ENCODE results near the gene SLC35G1. TPM values are rescaled to one million over a fixed set of nuclear protein-coding genes. Genes with fewer than 3 reads are reported as not detected.
A peak's percentile ranks its signal among the peaks of the same experiment; 100 is the strongest.

The SLC35G1 gene
- total and polyA plus RNA-seq, 5 donors = 3.8 to 6.3 (median 4.9) TPM

DNA sequence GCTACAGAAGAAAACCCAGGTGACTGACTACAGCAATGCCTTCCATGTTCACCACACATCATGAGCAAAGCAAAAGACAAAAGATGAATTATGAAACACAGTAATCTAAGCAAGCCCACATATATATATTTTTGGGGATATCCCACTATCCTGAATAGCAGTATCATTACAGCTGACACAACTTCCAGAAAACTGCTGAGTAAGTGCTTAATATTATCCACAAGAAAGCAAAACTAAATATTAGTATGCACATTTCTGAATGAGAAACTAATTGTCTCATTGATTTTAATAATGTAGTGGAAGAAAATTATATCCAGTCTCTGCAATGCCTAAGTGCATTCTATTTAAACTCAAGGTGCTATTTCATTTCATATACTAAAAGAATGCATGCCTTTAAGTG, 14.5 kb upstream of the SLC35G1 start:
- Histone ChIP-seq H3K27ac (ENCODE audit: low read length) (no peak overlapping the region), H3K4me1 (ENCODE audit: control insufficient read depth, insufficient read depth, low read length) (no peaks in the 10 kb centered on the region), H3K4me3 (ENCODE audit: low read length) (no peak overlapping the region), H3K9me3 (ENCODE audit: control insufficient read depth, low read length) (no peaks in the 10 kb centered on the region), H3K27me3 (ENCODE audit: control insufficient read depth, insufficient read depth) (no peaks in the 10 kb centered on the region)
- ATAC-seq (no peak), DNase-seq (no peak)
- intact Hi-C loops (cut with DNase I) = no loop called here

DNA sequence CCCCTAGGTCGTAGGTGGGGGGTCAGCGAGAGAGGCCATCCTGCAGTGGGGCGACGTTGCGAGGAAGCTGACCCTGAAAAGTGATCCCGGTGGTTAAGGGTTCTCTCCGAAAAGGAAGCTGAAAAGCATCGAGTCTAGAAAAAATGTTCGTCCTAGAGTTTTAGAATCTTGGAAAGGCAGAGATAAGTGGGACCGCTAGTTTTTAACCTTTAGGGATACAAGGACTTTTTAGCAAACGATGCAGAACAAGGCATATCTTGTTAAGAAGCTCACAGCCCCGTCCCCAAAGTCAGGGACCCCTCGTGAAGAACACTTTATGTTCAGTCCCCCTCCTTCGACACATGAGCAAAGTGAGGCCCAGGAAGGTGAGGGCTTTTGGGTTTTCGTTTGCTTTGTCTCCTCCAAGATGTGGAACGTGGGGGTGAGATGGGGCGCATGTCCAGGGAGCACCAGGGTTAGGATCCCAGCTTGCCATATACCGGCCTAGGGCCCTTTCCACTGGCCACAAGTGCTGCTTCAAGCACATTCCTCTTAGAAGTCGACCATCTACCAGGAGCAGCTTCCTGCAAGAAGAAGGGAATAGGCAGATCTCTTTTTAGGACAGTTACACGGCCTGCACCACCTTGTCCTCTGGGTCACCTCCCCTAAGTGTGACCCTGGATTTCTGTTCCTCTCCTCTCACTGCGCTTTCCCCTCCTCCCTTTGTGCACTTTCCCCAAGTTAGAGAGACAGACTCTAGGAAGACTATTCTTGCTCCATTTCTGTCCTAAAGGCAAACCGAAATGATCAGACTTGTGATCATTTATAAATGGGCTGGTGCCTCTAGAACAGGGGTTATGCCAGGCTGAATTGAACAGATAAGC, 969 bp downstream of the SLC35G1 start:
- H3K27ac ChIP-seq (ENCODE audit: low read length) = no peak overlapping the region
- 36% methylated on average over 22 of the region's 22 CpGs for WGBS
- intact Hi-C loops (cut with DNase I) = no loop called here
- H3K4me3 ChIP-seq (ENCODE audit: low read length) = peak overlapping the region; percentile 56
- ATAC-seq (no peak), DNase-seq (peak in 1 of 3 donors; percentile 34)
- H3K27me3 ChIP-seq (ENCODE audit: control insufficient read depth, insufficient read depth) = no peaks in the 10 kb centered on the region
- peaks cover 6% of the 10 kb centered on the region for H3K4me1 ChIP-seq (ENCODE audit: control insufficient read depth, insufficient read depth, low read length)
- H3K9me3 ChIP-seq (ENCODE audit: control insufficient read depth, low read length) = no peaks in the 10 kb centered on the region

DNA sequence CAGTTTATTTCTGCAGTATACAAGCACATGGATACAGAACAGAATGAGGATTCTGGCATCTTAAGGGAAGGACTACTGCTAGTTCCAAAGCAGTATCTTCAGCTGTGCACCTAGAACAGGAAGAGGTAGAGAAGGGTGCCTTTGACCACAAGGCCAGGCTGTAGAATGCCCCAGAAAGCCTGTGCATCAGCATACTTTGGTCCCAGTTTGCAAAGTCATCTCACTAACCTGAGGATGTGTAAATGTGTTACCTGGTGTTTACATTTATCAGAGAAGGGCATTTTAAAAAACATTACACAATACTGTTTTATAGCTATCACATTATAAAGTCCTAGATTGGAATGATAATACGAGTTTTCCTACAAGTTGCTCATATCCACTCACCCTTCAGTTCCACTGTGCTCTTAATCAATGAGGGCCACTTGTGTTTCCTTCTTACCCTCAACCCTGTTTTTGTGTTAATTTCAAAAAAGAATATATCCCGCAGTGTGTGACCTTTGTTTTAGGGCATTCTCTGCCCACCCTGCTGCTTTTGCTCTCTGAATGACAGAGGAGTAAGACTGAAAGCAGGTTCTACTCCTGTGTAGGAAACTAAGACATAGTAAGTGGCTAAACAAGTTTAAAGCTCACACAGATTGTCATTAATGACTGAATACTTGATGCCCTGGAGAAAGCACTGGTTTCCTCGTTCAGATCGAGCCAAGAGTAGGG, 3.4 kb downstream of the SLC35G1 start:
- intact Hi-C loops (cut with DNase I) = no loop called here
- Histone ChIP-seq H3K27ac (ENCODE audit: low read length) (no peak overlapping the region), H3K9me3 (ENCODE audit: control insufficient read depth, low read length) (no peaks in the 10 kb centered on the region), H3K27me3 (ENCODE audit: control insufficient read depth, insufficient read depth) (no peaks in the 10 kb centered on the region), H3K4me1 (ENCODE audit: control insufficient read depth, insufficient read depth, low read length) (peaks cover 6% of the 10 kb centered on the region), H3K4me3 (ENCODE audit: low read length) (no peak overlapping the region)
- no peak for DNase-seq
- ATAC-seq = no peak
- 71% methylated on average over 4 of the region's 4 CpGs for WGBS

DNA sequence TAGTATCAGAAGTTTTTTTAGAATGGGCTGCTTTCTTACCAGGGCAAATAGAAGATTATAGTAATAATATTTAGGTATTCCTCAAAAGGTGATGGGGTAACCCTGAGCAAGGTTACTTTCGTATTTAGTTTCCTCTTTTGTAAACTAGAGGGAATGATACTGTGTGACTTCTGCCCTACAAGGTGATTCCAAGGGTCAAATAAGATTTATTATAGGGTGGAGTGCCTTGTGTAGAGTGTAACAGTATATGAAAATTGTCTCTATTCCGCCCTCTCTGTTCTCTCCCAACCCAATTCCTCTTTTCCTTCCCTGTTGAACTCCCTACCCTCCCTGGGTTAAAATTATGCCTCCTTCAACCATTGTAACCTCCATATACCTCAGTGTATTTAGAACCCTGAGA, 5.3 kb downstream of the SLC35G1 start:
- Histone ChIP-seq H3K27ac (ENCODE audit: low read length) (no peak overlapping the region), H3K27me3 (ENCODE audit: control insufficient read depth, insufficient read depth) (no peaks in the 10 kb centered on the region), H3K4me1 (ENCODE audit: control insufficient read depth, insufficient read depth, low read length) (peaks cover 6% of the 10 kb centered on the region), H3K4me3 (ENCODE audit: low read length) (no peak overlapping the region), H3K9me3 (ENCODE audit: control insufficient read depth, low read length) (no peaks in the 10 kb centered on the region)
- ATAC-seq = no peak
- intact Hi-C loops (cut with DNase I) = no loop called here
- 94% methylated on average over 2 of the region's 2 CpGs for WGBS
- DNase-seq = no peak

DNA sequence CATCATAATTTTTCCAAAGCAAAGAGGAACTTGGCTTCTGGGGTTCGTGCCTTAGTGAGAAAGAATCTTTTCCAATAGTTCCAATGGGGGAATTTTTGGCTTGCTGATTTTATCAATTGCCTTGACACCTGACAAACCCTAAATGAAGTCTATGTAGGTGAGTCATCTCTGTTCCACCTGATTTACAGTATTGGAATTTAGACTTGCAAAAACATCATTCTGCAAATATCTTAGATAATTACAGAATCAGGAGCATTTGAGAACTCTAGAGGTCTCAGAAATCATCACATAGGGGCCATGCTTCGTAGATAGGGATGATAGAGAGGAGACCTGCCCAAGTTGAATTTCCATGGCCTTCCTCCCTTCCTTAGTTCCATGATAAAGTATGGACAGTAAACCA, 9.3 kb downstream of the SLC35G1 start:
- ATAC-seq (no peak), DNase-seq (no peak)
- Histone ChIP-seq H3K27me3 (ENCODE audit: control insufficient read depth, insufficient read depth) (no peaks in the 10 kb centered on the region), H3K4me1 (ENCODE audit: control insufficient read depth, insufficient read depth, low read length) (no peaks in the 10 kb centered on the region), H3K4me3 (ENCODE audit: low read length) (no peak overlapping the region), H3K27ac (ENCODE audit: low read length) (no peak overlapping the region), H3K9me3 (ENCODE audit: control insufficient read depth, low read length) (no peaks in the 10 kb centered on the region)
- intact Hi-C loops (cut with DNase I) = no loop called here
- WGBS = 91% methylated on average over 2 of the region's 2 CpGs

DNA sequence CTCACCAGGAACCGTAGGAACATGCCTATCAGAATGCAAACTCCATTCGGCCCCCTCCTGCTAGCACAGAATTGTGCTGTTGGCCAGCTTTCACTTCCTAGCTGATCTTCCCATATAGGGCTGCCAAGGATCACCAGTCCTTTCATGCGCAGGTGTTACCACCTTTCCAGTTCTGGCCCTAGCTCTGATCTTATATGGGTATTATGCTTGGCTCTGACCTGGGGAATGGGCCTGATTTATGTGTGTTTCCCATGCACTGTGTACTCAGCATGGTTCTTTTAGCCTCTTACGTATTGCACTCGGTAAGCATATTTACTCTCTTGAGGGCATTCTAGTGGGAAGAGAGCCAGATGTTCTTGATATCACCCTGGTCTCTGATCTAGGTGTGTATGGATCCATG, 11.1 kb downstream of the SLC35G1 start:
- Histone ChIP-seq H3K9me3 (ENCODE audit: control insufficient read depth, low read length) (no peaks in the 10 kb centered on the region), H3K4me1 (ENCODE audit: control insufficient read depth, insufficient read depth, low read length) (no peaks in the 10 kb centered on the region), H3K4me3 (ENCODE audit: low read length) (no peak overlapping the region), H3K27me3 (ENCODE audit: control insufficient read depth, insufficient read depth) (no peaks in the 10 kb centered on the region), H3K27ac (ENCODE audit: low read length) (no peak overlapping the region)
- WGBS = 91% methylated on average over 5 of the region's 5 CpGs
- ATAC-seq (no peak), DNase-seq (no peak)
- intact Hi-C loops (cut with DNase I) = no loop called here

DNA sequence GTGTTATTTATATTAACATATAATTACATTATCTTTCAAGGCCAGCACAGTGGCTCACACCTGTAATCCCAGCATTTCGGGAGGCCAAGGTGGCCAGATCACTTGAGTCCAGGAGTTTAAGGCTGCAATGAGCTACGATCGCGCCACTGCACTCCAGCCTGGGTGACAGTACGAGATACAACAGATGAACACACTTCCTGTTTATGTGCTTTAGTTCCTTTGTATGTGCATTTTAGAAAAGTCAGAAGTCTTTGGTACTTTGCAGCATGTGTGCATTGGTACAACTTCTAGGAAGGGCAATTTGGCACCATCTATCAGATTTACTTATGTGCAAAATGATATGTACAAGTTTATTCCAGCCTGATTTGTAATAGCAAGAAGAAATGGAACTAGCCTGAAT, 13.3 kb downstream of the SLC35G1 start:
- WGBS = 77% methylated on average over 5 of the region's 5 CpGs
- intact Hi-C loops (cut with DNase I) = no loop called here

DNA sequence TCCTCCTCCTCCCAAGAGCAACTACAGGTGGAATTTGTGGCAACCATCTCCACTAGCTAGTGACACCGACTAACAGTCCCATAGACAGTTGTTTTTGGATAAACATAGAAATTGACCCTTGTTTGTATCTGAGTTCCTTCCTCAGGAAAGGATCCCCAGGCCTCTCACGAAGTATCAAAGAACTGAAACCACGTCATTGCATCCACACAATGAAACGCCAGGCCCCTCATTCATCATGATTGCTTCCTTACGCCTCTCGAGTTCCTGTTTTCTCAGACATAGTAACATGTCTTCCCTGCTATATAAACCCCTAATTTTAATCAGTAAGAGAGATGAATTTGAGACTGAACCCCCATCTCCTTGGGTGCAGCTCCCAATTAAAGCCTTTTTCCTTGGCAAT, 18.1 kb downstream of the SLC35G1 start:
- no peak overlapping the region for H3K27ac ChIP-seq (ENCODE audit: low read length)
- H3K27me3 ChIP-seq (ENCODE audit: control insufficient read depth, insufficient read depth) = no peaks in the 10 kb centered on the region
- no peaks in the 10 kb centered on the region for H3K9me3 ChIP-seq (ENCODE audit: control insufficient read depth, low read length)
- DNase-seq (no peak), ATAC-seq (no peak)
- no peaks in the 10 kb centered on the region for H3K4me1 ChIP-seq (ENCODE audit: control insufficient read depth, insufficient read depth, low read length)
- WGBS = 61% methylated on average over 6 of the region's 6 CpGs
- H3K4me3 ChIP-seq (ENCODE audit: low read length) = no peak overlapping the region
- intact Hi-C loops (cut with DNase I) = loop anchor here in 3 of 4 donors (10.0 kb wide), 2 partner anchors 403 to 413 kb away; no protein-coding TSS in a partner anchor

More for the DNA sequence above, 13.3 kb downstream of the SLC35G1 start:
- no peak overlapping the region for H3K4me3 ChIP-seq (ENCODE audit: low read length)
- no peaks in the 10 kb centered on the region for H3K4me1 ChIP-seq (ENCODE audit: control insufficient read depth, insufficient read depth, low read length)
- H3K27me3 ChIP-seq (ENCODE audit: control insufficient read depth, insufficient read depth) = no peaks in the 10 kb centered on the region
- DNase-seq = no peak
- no peaks in the 10 kb centered on the region for H3K9me3 ChIP-seq (ENCODE audit: control insufficient read depth, low read length)
- no peak overlapping the region for H3K27ac ChIP-seq (ENCODE audit: low read length)
- ATAC-seq = no peak

DNA sequence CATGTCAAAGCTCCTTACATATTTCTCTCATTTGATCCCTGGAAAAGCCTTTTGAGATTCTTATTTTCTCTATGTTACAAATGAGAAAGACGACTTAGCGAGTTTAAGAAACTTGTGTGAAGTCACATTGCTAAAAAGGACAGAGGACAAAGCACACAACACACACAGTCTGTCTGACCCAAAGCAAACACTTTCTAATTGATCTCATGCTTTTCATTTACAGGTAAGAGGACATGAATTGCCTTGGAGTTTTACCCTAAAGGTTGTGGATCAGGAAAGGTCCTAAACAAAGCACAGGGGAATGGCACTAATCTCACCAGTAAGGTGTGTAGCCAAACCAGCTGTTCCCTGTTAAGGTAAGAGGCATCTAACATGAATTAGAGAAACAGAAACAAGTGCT, 18.7 kb downstream of the SLC35G1 start:
- no peak for DNase-seq
- no peak for ATAC-seq
- no peak overlapping the region for H3K4me3 ChIP-seq (ENCODE audit: low read length)
- no peaks in the 10 kb centered on the region for H3K4me1 ChIP-seq (ENCODE audit: control insufficient read depth, insufficient read depth, low read length)
- WGBS = 98% methylated on average over 2 of the region's 2 CpGs
- H3K27ac ChIP-seq (ENCODE audit: low read length) = no peak overlapping the region
- no peaks in the 10 kb centered on the region for H3K27me3 ChIP-seq (ENCODE audit: control insufficient read depth, insufficient read depth)
- no peaks in the 10 kb centered on the region for H3K9me3 ChIP-seq (ENCODE audit: control insufficient read depth, low read length)
- intact Hi-C loops (cut with DNase I) = loop anchor here in 3 of 4 donors (10.0 kb wide), 2 partner anchors 402 to 412 kb away; no protein-coding TSS in a partner anchor

DNA sequence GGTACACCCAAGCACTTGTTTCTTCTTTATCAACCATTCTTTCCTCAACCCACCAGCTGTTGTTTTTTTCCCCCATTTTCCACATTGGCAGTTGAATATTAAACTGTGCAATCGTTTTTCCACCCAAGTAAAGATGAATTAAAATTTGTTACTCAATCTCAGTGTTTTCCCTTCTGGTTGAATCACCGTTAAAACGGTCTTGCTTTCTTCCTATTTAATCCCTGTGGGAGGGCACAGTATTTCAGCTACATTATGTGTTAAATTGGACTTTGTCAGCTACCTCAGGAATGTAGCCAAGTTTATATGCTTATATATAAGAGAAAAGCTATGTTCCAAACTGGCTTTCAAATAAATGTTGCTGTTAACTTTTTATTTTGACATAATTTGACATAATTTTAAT, 19.9 kb downstream of the SLC35G1 start:
- Histone ChIP-seq H3K9me3 (ENCODE audit: control insufficient read depth, low read length) (no peaks in the 10 kb centered on the region), H3K4me3 (ENCODE audit: low read length) (no peak overlapping the region), H3K27ac (ENCODE audit: low read length) (no peak overlapping the region), H3K4me1 (ENCODE audit: control insufficient read depth, insufficient read depth, low read length) (no peaks in the 10 kb centered on the region), H3K27me3 (ENCODE audit: control insufficient read depth, insufficient read depth) (no peaks in the 10 kb centered on the region)
- ATAC-seq = no peak
- no peak for DNase-seq
- intact Hi-C loops (cut with DNase I) = loop anchor here in 3 of 4 donors (10.0 kb wide), 2 partner anchors 401 to 411 kb away; no protein-coding TSS in a partner anchor
- WGBS = 46% methylated on average over 3 of the region's 3 CpGs

DNA sequence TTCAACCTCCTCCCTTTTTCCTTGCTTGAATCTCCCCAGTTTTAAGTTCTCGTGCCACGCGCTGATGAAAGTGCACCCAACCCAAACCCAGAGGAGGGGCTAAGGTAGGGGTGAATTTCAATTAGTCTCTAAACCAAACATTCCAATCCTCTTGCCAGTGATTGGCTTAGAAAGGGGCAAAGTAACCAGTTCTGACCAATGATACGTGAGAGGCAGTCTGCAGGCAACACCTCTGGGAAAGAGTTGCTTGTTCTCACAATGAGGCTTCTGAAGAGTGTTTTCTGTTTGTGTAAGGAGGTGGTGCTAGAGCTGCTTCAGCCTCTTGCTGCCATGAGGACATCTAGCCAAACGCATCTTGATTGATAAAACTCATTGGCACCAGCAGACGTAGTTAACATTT, 21.8 kb downstream of the SLC35G1 start:
- no peaks in the 10 kb centered on the region for H3K4me1 ChIP-seq (ENCODE audit: control insufficient read depth, insufficient read depth, low read length)
- no peak overlapping the region for H3K4me3 ChIP-seq (ENCODE audit: low read length)
- DNase-seq (no peak), ATAC-seq (no peak)
- no peak overlapping the region for H3K27ac ChIP-seq (ENCODE audit: low read length)
- intact Hi-C loops (cut with DNase I) = loop anchor here in 3 of 4 donors (10.0 kb wide), 2 partner anchors 399 to 409 kb away; no protein-coding TSS in a partner anchor
- no peaks in the 10 kb centered on the region for H3K27me3 ChIP-seq (ENCODE audit: control insufficient read depth, insufficient read depth)
- H3K9me3 ChIP-seq (ENCODE audit: control insufficient read depth, low read length) = no peaks in the 10 kb centered on the region
- WGBS = 78% methylated on average over 6 of the region's 6 CpGs

Measured in right cardiac atrium (tissue), 5 donors.